NCI-H1105 treated with DMSO at 0.1 percent for 48 hours (cell line): ENCODE data around the gene ADAMTS7.
"Not testable (repeated sequence)": the region's sequence is repeated elsewhere in the genome, so short reads cannot be mapped to it uniquely, and the experiment has no call there.

Source experiments
- DNase-seq: peaks from one replicate; lab custom pipeline; 2025; lab: John Stamatoyannopoulos, UW

The ADAMTS7 gene

GRCh38 chr15:78828920-78829319 is 17.7 kb upstream of the ADAMTS7 start:
- no peak for DNase-seq

- no peak for DNase-seq
Observed at GRCh38 chr15:78822514-78822913, 11.2 kb upstream of the ADAMTS7 start.

GRCh38 chr15:78811825-78812183 is 540 bp upstream of the ADAMTS7 start:
- DNase-seq: no peak

GRCh38 chr15:78810362-78811123 is 721 bp downstream of the ADAMTS7 start:
- peak; percentile 11 for DNase-seq

- no peak for DNase-seq
Observed at GRCh38 chr15:78810003-78810361, 1.3 kb downstream of the ADAMTS7 start.

- no peak for DNase-seq
Observed at GRCh38 chr15:78808550-78808949, 2.7 kb downstream of the ADAMTS7 start.

GRCh38 chr15:78807359-78807758 is 3.9 kb downstream of the ADAMTS7 start:
- DNase-seq: no peak

- no peak for DNase-seq
Observed at GRCh38 chr15:78804391-78804792, 6.9 kb downstream of the ADAMTS7 start.

GRCh38 chr15:78800806-78801205 is 10.5 kb downstream of the ADAMTS7 start:
- DNase-seq: no peak

- no peak for DNase-seq
Observed at GRCh38 chr15:78800189-78800588, 11.1 kb downstream of the ADAMTS7 start.

GRCh38 chr15:78799102-78799501 is 12.2 kb downstream of the ADAMTS7 start:
- DNase-seq: not testable (repeated sequence)

GRCh38 chr15:78798355-78798754 is 12.9 kb downstream of the ADAMTS7 start:
- not testable (repeated sequence) for DNase-seq

GRCh38 chr15:78797951-78798350 is 13.3 kb downstream of the ADAMTS7 start:
- no peak for DNase-seq

GRCh38 chr15:78796510-78796909 is 14.8 kb downstream of the ADAMTS7 start:
- no peak for DNase-seq

- no peak for DNase-seq
Observed at GRCh38 chr15:78795043-78795442, 16.2 kb downstream of the ADAMTS7 start.

- not testable (repeated sequence) for DNase-seq
Observed at GRCh38 chr15:78794446-78794845, 16.8 kb downstream of the ADAMTS7 start.

- no peak for DNase-seq
Observed at GRCh38 chr15:78791357-78791756, 19.9 kb downstream of the ADAMTS7 start.

GRCh38 chr15:78790027-78790426 is 21.2 kb downstream of the ADAMTS7 start:
- no peak for DNase-seq

GRCh38 chr15:78789615-78790014 is 21.6 kb downstream of the ADAMTS7 start:
- DNase-seq: no peak

- DNase-seq: no peak
Observed at GRCh38 chr15:78788016-78788660, 23.1 kb downstream of the ADAMTS7 start.

GRCh38 chr15:78782402-78782801 is 28.9 kb downstream of the ADAMTS7 start:
- not testable (repeated sequence) for DNase-seq

GRCh38 chr15:78781381-78781780 is 29.9 kb downstream of the ADAMTS7 start:
- not testable (repeated sequence) for DNase-seq

- not testable (repeated sequence) for DNase-seq
Observed at GRCh38 chr15:78779975-78780374, 31.3 kb downstream of the ADAMTS7 start.
